Bronchial epithelial cell (primary cell): Measurements from ENCODE around the gene ZFHX3. TPM values are rescaled to one million over a fixed set of nuclear protein-coding genes. Genes with fewer than 3 reads are reported as not detected.

Source experiments
- DNase-seq: peaks from one replicate; pipeline ENCODE4 v3.0.0-alpha.2; 2010; ENCODE audit warnings: low read depth
- FAIRE-seq: peaks from 2 replicates; lab custom pipeline; 2011; peaks lifted over from hg19 to GRCh38; lab: Jason Lieb, UNC
- H3K27me3 ChIP-seq: 2 replicates; pipeline ENCODE4 v1.5.1; 2011; ENCODE audit warnings: low read length; ENCODE audit not compliant: control insufficient read depth, insufficient read depth
- H3K36me3 ChIP-seq: 2 replicates; pipeline ENCODE4 v1.5.1; 2011; ENCODE audit warnings: low read length; ENCODE audit not compliant: control insufficient read depth, insufficient read depth
- H3K4me3 ChIP-seq: 2 replicates; pipeline ENCODE4 v1.5.1; 2011; ENCODE audit warnings: mild to moderate bottlenecking, low read depth, low read length, control low read depth
- CTCF ChIP-seq: IDR thresholded peaks from 2 replicates; pipeline ENCODE4 v1.5.1; 2011; ENCODE audit warnings: mild to moderate bottlenecking, moderate library complexity, low read length, control low read depth, inconsistent platforms; ENCODE audit not compliant: insufficient read depth, severe bottlenecking
- total RNA-seq: library from RNA; depleted of rRNA; stranded (reverse); fragments of >200 nt; gene quantifications from 2 replicates; pipeline ENCODE4 v1.2.1, GENCODE V29; 2014

The ZFHX3 gene
- total RNA-seq, 1 donor from 2014 or later, result 3.9 TPM

- DNase-seq (no peak), FAIRE-seq (no peak)
- H3K36me3 ChIP-seq, result no peaks in the 10 kb centered on the region
- H3K27me3 ChIP-seq, result no peaks in the 10 kb centered on the region
- no peak for TF ChIP-seq CTCF
- no peak overlapping the region for H3K4me3 ChIP-seq
These were observed 107.0 kb downstream of the ZFHX3 start for GRCh38 chr16:72940886-72941285.

- H3K4me3 ChIP-seq, result no peak overlapping the region
- DNase-seq (peak; percentile 26), FAIRE-seq (no peak)
- no peaks in the 10 kb centered on the region for H3K36me3 ChIP-seq
- TF ChIP-seq CTCF, result peak; percentile 14
- H3K27me3 ChIP-seq, result no peaks in the 10 kb centered on the region
These were observed 108.7 kb downstream of the ZFHX3 start for GRCh38 chr16:72939247-72939646.

- Histone ChIP-seq H3K4me3 (no peak overlapping the region), H3K27me3 (no peaks in the 10 kb centered on the region), H3K36me3 (no peaks in the 10 kb centered on the region)
- FAIRE-seq (no peak), DNase-seq (peak; percentile 28)
- no peak for TF ChIP-seq CTCF
These were observed 109.1 kb downstream of the ZFHX3 start for GRCh38 chr16:72938795-72939164.

DNA sequence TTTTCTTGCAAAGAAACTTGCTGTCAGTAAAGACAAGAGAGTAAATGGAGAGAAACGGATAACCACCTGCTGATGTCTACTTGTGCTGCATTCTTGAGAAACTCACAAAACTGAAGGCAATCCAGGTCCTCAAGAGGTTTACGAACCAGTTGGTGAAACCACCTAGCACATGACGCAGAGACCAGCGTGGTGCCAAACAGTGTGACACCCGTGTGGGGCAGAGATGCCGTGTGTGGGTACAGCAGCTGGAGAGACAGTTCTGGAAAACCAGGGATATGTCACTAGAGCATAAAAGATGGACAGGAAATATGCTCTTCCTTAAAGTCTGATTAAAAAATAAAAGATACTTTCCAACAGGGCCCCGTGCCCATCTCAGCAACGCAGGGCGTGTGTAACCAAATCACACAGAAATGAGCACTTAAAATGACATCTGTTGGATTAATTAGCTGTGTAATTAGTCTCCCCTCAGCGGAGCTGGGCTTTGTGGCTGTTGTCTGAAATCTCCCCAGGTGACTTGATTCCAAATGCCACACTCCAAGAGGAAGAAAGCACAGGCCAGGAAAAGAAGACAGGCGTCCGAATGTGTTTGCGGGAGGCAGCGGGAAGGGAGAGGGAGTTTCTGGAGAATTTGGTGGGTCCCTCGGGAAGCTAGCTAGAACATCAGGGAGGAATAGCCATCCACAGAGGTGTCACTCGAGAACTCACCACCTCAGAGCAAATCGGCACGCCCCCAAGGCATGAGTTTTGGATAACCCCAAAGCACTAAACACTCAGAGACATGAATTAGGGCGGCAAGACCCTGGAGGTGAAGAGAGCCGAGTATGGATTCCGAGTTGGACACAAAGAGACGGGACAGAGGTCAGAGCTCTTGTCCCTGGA is 109.8 kb downstream of the ZFHX3 start:
- DNase-seq (no peak), FAIRE-seq (no peak)
- no peak for TF ChIP-seq CTCF
- Histone ChIP-seq H3K36me3 (no peaks in the 10 kb centered on the region), H3K4me3 (no peak overlapping the region), H3K27me3 (no peaks in the 10 kb centered on the region)

GRCh38 chr16:72937360-72937759 is 110.6 kb downstream of the ZFHX3 start:
- TF ChIP-seq CTCF, result no peak
- FAIRE-seq, result no peak
- no peaks in the 10 kb centered on the region for H3K27me3 ChIP-seq
- H3K4me3 ChIP-seq, result no peak overlapping the region
- H3K36me3 ChIP-seq, result no peaks in the 10 kb centered on the region
- DNase-seq, result no peak
